ENCODE results near the gene RGS8.
A peak's percentile ranks its signal among the peaks of the same experiment; 100 is the strongest.
"Not testable (repeated sequence)": the region's sequence is repeated elsewhere in the genome, so short reads cannot be mapped to it uniquely, and the experiment has no call there.

The RGS8 gene

GRCh38 chr1:182700351-182700709 lies 15.9 kb upstream of the RGS8 start:
- no peak for DNase-seq

GRCh38 chr1:182699393-182700350 lies 15.3 kb upstream of the RGS8 start:
- no peak for DNase-seq

GRCh38 chr1:182698971-182699370 lies 14.6 kb upstream of the RGS8 start:
- no peak for DNase-seq

GRCh38 chr1:182693139-182693538 lies 8.8 kb upstream of the RGS8 start:
- not testable (repeated sequence) for DNase-seq

- no peak for DNase-seq
Measured at GRCh38 chr1:182690886-182691443, 6.6 kb upstream of the RGS8 start.

GRCh38 chr1:182688436-182689205 lies 4.2 kb upstream of the RGS8 start:
- DNase-seq: no peak

- no peak for DNase-seq
Measured at GRCh38 chr1:182687361-182687760, 3.0 kb upstream of the RGS8 start.

- DNase-seq: no peak
Measured at GRCh38 chr1:182686446-182686845, 2.1 kb upstream of the RGS8 start.

GRCh38 chr1:182685215-182685614 lies 828 bp upstream of the RGS8 start:
- no peak for DNase-seq

- peak; percentile 18 for DNase-seq
Measured at GRCh38 chr1:182682898-182683501, 1.4 kb downstream of the RGS8 start.

GRCh38 chr1:182682406-182682805 lies 2.0 kb downstream of the RGS8 start:
- DNase-seq: no peak

- no peak for DNase-seq
Measured at GRCh38 chr1:182681568-182681912, 2.8 kb downstream of the RGS8 start.

- DNase-seq: peak; percentile 55
Measured at GRCh38 chr1:182680901-182681567, 3.4 kb downstream of the RGS8 start.

- no peak for DNase-seq
Measured at GRCh38 chr1:182680408-182680807, 4.0 kb downstream of the RGS8 start.

- no peak for DNase-seq
Measured at GRCh38 chr1:182679684-182680083, 4.7 kb downstream of the RGS8 start.

GRCh38 chr1:182677397-182678098 lies 6.8 kb downstream of the RGS8 start:
- DNase-seq: no peak

GRCh38 chr1:182676274-182676673 lies 8.1 kb downstream of the RGS8 start:
- DNase-seq: no peak

- DNase-seq: no peak
Measured at GRCh38 chr1:182674346-182675246, 9.8 kb downstream of the RGS8 start.

- DNase-seq: no peak
Measured at GRCh38 chr1:182672487-182672836, 11.9 kb downstream of the RGS8 start.

GRCh38 chr1:182671750-182672486 lies 12.5 kb downstream of the RGS8 start:
- DNase-seq: no peak

Measured in kidney glomerular epithelial cell (primary cell).